Cortex of kidney (tissue), 1 donor: ENCODE measurements around the gene CYTH4.
"Not testable (repeated sequence)": the region's sequence is repeated elsewhere in the genome, so short reads cannot be mapped to it uniquely, and the experiment has no call there.

ENCODE experiments used
- DNase-seq: peaks from one replicate; lab custom pipeline; 2025; lab: John Stamatoyannopoulos, UW

Gene CYTH4

GRCh38 chr22:37282385-37282677 lies at the start of gene CYTH4:
Gene CYTH4, plus strand, starts transcription at chr22:37282508. Its CDS starts 62 bp downstream, at chr22:37282570.
- DNase-seq = no peak

GRCh38 chr22:37233371-37233750 lies 48.9 kb upstream of the CYTH4 start:
- not testable (repeated sequence) for DNase-seq

- DNase-seq = no peak
These were observed 48.3 kb upstream of the CYTH4 start for GRCh38 chr22:37233751-37234631.

DNA sequence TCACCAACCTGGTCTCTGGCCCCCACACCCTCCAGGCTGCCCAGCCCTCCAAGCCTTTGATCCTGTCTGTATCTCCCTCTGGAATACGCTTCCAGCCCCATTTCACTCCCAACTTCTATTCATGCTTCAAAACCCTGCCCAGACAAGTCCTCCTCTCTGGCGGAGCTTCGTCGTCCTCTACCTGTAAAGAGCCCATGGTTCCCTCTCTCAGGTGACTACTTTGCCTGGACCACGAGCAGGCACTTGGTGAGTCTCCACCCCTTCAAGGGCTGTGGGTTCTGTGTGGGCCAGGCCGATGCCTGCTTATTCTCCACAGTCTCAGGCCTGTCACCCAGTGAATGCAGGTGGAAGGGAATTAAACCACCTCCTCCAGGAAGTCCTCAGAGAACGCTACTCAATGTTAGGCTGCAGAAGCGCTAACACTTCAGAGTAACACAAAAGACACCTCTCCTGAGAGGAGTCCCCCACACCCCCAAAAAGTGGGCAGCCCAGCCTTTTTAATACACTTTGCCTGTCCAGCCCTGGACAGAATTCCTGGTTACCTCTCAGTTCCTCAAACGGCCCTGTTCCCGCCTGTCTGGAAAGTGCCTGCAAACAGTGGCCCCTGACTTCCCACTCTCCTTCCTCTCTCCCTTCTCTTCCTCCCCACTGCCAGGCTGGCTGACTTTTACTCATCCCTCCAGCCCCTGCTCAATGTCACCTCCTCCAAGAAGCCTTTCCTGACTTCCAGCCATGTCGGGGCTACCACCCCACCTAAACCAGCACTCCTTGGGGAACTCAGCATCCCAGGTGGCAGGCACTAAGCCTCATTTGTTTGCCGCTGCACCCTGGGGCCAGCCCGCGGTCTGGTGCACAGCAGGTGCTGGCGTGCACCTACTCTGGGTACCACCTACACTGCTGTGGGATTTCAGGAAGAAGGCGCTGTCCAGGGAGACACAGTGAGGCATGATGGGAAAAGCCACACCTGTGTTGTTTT lies 47.3 kb upstream of the CYTH4 start:
- DNase-seq = no peak

GRCh38 chr22:37235897-37236607 lies 46.3 kb upstream of the CYTH4 start:
- no peak for DNase-seq

DNA sequence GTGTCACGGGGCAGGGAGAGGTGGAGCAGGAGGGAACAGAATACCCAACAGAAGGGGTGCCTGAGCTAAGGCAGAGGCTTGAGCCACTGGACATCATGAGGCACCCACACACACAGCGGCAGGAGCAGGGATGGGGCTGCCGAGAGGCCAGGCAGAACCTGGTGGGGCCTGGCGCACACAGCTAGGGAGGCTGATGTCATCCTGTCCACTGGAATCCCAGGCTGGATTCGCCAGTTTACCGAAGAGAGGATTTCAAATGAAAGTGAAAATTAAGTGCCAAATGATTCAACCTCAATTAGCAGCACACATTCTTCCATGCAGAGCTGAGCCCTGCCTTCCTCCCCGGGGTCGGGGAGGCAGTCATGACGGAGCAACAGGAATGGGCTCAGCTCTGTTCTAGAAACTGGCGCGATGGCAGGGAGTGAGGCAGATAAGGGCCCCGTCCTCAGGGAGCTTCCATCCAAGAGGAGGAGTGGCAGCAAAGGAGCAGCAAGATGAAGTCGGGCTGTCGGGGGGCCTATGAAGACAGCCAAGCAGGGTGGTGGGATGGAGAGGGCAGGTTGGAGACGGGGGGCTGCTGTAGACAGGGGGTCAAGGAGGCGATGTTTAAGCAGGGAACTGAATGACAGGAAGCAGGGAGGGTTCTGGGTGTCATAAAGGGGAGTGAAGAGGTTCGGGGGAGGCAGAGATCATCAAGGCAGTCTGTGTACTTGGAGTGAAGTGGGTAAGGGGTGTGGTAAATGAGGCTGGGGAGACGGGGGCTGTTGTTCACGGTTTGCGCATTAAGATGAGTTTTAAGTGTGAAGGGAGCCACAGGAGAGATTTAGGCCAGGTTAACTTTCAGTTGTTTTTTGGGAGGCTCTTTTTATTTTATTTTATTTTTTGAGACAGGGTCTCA lies 44.7 kb upstream of the CYTH4 start:
- no peak for DNase-seq

DNA sequence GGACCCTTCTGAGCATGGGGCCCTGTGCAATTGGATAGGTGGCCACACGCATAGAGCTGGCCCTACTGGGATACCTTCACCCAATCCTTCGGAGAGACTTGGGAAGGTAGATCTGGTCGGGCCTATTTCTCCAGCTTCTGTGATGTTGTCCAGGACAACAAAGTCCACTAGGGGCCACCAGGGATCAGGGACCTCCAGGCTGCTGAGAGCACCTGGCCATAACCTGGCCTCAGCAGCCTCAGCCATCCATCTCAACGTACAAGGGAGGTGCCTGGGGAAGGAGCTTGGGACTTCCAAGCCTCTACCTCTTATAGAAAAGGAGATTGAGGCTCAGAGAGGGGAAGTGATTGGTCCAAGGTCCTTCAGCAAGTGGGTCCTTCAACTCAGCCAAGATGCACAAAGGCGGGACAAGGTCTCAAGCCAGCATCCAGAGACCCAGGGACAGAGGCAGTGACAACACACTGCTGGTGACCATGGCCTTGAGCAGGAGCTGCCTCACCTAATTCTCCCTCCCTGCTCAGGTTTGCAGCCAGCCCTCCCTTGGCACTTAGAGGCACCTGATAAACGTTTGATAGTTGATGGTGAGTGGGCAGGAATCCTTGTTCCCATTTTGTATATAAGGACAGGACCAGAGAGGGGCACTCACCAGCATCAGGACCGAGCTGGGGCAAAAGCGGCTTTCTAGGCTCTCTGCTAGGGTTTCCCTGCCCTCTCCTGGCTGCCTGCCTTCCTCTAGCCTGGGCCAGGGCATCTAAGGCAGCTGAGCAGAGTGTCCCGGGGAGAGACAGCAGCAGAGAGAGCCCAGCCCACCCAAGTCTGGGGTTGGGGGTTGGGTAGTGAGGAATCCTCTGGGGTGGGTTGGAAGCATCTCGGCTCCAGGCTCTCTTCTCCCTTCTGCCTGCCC lies 42.7 kb upstream of the CYTH4 start:
- no peak for DNase-seq

GRCh38 chr22:37240240-37240940 lies 41.9 kb upstream of the CYTH4 start:
- DNase-seq = no peak

GRCh38 chr22:37240941-37241320 lies 41.4 kb upstream of the CYTH4 start:
- no peak for DNase-seq

GRCh38 chr22:37241351-37242142 lies 40.8 kb upstream of the CYTH4 start:
- no peak for DNase-seq

- no peak for DNase-seq
These were observed 39.9 kb upstream of the CYTH4 start for GRCh38 chr22:37242395-37242918.

DNA sequence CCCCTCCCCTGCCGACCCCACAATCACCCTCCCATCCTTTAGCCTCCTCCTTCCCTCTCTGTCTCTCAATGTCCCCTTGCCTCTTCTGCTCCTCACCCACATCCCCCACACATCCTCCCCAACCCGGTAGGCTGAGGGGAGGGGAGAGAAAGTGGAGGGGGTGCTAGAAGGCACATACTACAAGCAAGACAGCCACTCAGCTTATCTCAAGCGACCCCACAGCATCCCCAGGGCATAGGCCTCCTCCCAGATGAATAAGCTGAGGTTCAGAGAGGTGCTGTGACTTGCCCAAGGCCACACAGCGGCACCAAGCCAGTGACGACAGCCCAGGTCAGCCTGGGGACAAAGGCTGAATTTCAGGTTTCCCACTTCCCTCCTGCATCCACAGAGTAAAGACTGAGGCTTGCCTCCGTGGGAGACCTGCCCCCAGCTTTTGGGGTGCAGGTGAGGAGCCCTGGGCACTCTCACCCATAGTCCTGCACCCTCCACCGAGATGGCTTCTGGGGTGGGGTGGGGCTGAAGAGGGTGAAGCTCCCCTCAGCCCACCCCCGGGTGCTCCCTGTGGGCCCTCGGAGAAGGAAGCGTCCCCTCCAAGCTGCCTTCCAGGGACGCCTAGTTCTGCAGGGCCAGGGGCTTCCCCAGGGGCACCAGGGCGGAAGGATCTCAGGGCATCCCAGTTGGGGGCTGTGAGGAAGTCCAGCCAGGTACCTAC lies 38.8 kb upstream of the CYTH4 start:
- DNase-seq = no peak

GRCh38 chr22:37244114-37244921 lies 38.0 kb upstream of the CYTH4 start, which contains the start of gene RAC2:
Gene RAC2, minus strand, starts transcription at chr22:37244269. Its CDS starts 121 bp downstream, at chr22:37244148.
- no peak for DNase-seq

GRCh38 chr22:37244922-37245722 lies 37.2 kb upstream of the CYTH4 start:
- DNase-seq = no peak

- no peak for DNase-seq
These were observed 36.6 kb upstream of the CYTH4 start for GRCh38 chr22:37245740-37246139.

DNA sequence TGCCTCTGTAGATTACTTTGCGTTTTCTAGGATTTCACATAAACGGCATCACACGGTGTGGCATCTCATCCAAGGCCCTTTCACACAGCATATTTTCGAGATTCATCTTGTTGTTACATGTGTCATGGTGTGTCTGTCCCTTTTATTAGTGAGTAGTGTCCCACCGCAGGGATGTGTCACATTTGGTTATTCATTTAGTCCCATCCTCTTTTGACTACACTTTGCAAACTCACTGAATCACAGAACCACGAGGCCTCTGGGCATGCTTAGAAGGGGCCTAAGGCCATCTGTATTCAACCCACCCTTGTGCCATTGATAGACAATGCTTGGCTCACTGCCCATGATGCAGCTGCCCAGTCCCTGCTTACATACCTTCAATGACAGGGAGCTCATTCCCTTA lies 34.1 kb upstream of the CYTH4 start:
- no peak for DNase-seq
